Glutamatergic neuron (in vitro differentiated cells): Measurements from ENCODE around the gene MSRB1. TPM values are rescaled to one million over a fixed set of nuclear protein-coding genes. Genes with fewer than 3 reads are reported as not detected.
A peak's percentile ranks its signal among the peaks of the same experiment; 100 is the strongest.

ENCODE experiments used
- DNase-seq: peaks from one replicate; pipeline ENCODE4 v3.0.0; 2022
- H3K27ac Mint-ChIP-seq: one replicate; pipeline ENCODE4 v1.8.0; 2020; ENCODE audit warnings: mild to moderate bottlenecking, mixed read lengths, inconsistent platforms; ENCODE audit not compliant: unreplicated experiment
- H3K27me3 Mint-ChIP-seq: one replicate; pipeline ENCODE4 v1.8.0; 2020; ENCODE audit warnings: mild to moderate bottlenecking, moderate library complexity, mixed read lengths, inconsistent platforms; ENCODE audit not compliant: unreplicated experiment
- H3K36me3 Mint-ChIP-seq: one replicate; pipeline ENCODE4 v1.8.0; 2020; ENCODE audit warnings: mild to moderate bottlenecking, mixed read lengths, inconsistent platforms; ENCODE audit not compliant: unreplicated experiment
- H3K4me1 Mint-ChIP-seq: one replicate; pipeline ENCODE4 v1.8.0; 2020; ENCODE audit warnings: mild to moderate bottlenecking, low read depth, mixed read lengths, inconsistent platforms; ENCODE audit not compliant: unreplicated experiment
- H3K4me3 Mint-ChIP-seq: one replicate; pipeline ENCODE4 v1.8.0; 2020; ENCODE audit warnings: mild to moderate bottlenecking, mixed read lengths, inconsistent platforms; ENCODE audit not compliant: unreplicated experiment
- H3K9me3 Mint-ChIP-seq: one replicate; pipeline ENCODE4 v1.8.0; 2020; ENCODE audit warnings: mild to moderate bottlenecking, moderate library complexity, mixed read lengths, inconsistent platforms; ENCODE audit not compliant: unreplicated experiment
- CTCF ChIP-seq: fragments of 200-600 bp; sonication (generic); IDR thresholded peaks from one replicate; pipeline ENCODE4 v1.5.0; 2021; ENCODE audit not compliant: partially characterized antibody, unreplicated experiment
- total RNA-seq: library from RNA; stranded (reverse); fragmentation: NEBNext Ultra II Directional; extraction: Animal tissue kit (Norgen Biotek cat#: 25700); gene quantifications from one replicate; pipeline ENCODE4 v1.2.1, GENCODE V29; 2021; ENCODE audit not compliant: unreplicated experiment

Gene MSRB1
- total RNA-seq, 1 donor from 2014 or later = 50.9 TPM

DNA sequence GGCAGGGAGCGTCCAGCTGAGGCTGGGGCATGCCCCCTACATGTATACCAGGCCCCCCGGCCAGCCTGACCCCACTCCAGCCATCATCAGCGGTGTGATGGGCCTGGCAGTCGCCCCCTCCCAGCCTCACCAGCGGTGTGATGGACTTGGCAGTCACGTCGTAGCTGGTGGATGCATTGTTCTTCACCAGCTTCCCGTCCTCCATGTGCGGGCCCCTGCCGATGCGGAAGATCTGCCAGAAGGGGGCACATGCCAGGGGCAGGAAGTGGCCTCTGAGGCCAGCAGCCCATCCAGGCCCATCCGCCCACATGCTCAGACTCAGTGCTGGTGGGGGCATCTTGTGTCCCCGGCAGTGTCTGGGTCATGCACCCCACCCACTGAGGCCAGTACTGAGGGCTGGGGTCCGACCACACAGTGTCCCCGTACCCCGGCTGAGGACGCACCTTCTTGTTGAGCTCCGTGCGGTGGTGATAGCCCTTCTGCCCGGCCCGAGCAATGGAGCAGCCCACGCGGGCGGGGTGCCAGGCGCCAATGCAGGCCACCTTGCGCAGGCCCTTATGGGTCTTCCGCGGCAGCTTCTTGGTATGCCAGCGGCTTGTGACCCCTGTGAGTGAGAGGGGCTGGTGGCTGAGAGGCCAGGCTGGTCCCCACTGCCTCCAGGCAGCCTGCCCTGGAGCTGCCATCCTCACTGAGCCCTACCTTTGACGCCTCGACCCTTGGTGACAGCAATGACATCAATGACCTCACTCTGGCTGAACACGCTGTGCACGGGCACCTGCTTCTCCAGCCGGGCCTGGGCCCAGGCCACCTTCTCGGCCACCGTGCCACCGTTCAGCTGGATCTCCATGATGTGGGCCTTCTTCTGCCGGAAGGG, 3.7 kb upstream of the MSRB1 start:
- Mint-ChIP-seq H3K36me3 (no peaks in the 10 kb centered on the region), H3K27me3 (peaks cover 3% of the 10 kb centered on the region), H3K4me1 (peaks cover 4% of the 10 kb centered on the region), H3K4me3 (no peak overlapping the region), H3K27ac (no peak overlapping the region), H3K9me3 (peaks cover 3% of the 10 kb centered on the region)
- no peak for TF ChIP-seq CTCF
- no peak for DNase-seq

GRCh38 chr16:1945559-1946391, 2.8 kb upstream of the MSRB1 start:
- H3K4me3 Mint-ChIP-seq = no peak overlapping the region
- H3K27me3 Mint-ChIP-seq = peaks cover 4% of the 10 kb centered on the region
- TF ChIP-seq CTCF = no peak
- DNase-seq = no peak
- no peak overlapping the region for H3K27ac Mint-ChIP-seq
- peaks cover 10% of the 10 kb centered on the region for H3K4me1 Mint-ChIP-seq
- H3K36me3 Mint-ChIP-seq = no peaks in the 10 kb centered on the region
- H3K9me3 Mint-ChIP-seq = peaks cover 3% of the 10 kb centered on the region

DNA sequence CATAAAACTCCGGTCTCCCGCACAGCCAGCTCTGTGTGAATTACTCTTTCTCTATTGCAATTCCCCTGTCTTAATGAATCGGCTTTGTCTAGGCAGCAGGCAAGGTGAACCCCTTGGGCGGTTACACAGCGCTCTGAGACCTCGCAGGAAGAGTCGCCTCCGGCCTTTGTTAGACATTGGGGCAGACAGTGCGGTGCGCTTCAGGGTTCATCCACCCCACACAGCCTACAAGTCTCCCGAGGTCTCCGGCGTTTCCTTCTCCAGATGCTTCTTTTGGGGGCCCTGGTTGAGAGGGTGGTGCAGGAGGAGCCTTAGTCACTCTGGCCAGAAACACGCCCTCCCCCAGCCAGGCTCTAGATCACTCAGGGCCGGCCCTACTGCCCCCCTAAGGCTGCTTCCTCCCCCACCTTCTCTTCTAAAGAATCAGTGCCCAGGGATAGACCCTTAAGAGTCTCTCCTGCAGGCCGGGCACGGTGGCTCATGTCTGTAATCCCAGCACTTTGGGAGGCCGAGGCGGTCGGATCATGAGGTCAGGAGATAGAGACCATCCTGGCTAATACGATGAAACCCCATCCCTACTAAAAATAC, 1.7 kb upstream of the MSRB1 start:
- H3K9me3 Mint-ChIP-seq = peaks cover 3% of the 10 kb centered on the region
- no peak for DNase-seq
- H3K4me3 Mint-ChIP-seq = no peak overlapping the region
- peaks cover 10% of the 10 kb centered on the region for H3K4me1 Mint-ChIP-seq
- no peak for TF ChIP-seq CTCF
- no peak overlapping the region for H3K27ac Mint-ChIP-seq
- H3K36me3 Mint-ChIP-seq = no peaks in the 10 kb centered on the region
- H3K27me3 Mint-ChIP-seq = peaks cover 4% of the 10 kb centered on the region

GRCh38 chr16:1942047-1942809, 771 bp downstream of the MSRB1 start:
- Mint-ChIP-seq H3K36me3 (no peaks in the 10 kb centered on the region), H3K4me3 (peak overlapping the region; percentile 82), H3K27ac (peak overlapping the region; percentile 59), H3K27me3 (peaks cover 1% of the 10 kb centered on the region), H3K4me1 (peaks cover 10% of the 10 kb centered on the region), H3K9me3 (peaks cover 3% of the 10 kb centered on the region)
- no peak for TF ChIP-seq CTCF
- DNase-seq = no peak
